Panc1 (cell line): ENCODE data around the gene ITPR2.

Experiments
- CTCF ChIP-seq: fragments of 450-650 bp; IDR thresholded peaks from 2 replicates; pipeline ENCODE4 v1.5.1; 2017; ENCODE audit warnings: mild to moderate bottlenecking
- SIN3A ChIP-seq: IDR thresholded peaks from 2 replicates; pipeline ENCODE4 v1.6.1; 2012; ENCODE audit warnings: low read depth, mild to moderate bottlenecking, low read length, moderate library complexity, borderline replicate concordance; ENCODE audit not compliant: insufficient read depth
- TCF7L2 ChIP-seq: IDR thresholded peaks from 2 replicates; pipeline ENCODE4 v1.6.1; 2011; ENCODE audit warnings: mild to moderate bottlenecking, low read depth, low read length, inconsistent platforms

GRCh38 chr12:26304273-26304672 lies 528.7 kb downstream of the ITPR2 start:
- no peak for TF ChIP-seq CTCF
- no peak for TF ChIP-seq TCF7L2
- TF ChIP-seq SIN3A = no peak
